PC-9 (cell line): ENCODE results near the gene MSANTD1. TPM values are rescaled to one million over a fixed set of nuclear protein-coding genes. Genes with fewer than 3 reads are reported as not detected.

ENCODE experiments used
- BruUV-seq: library from RNA; stranded (reverse); fragments of 400-500 nt; replicated peaks from 2 replicates; lab custom pipeline; 2021; lab: Mats Ljungman, UMichigan
- CTCF ChIA-PET: fragments of 300-600 bp; sonication (Branson Sonifier 250); formaldehyde crosslinking; loops from one replicate; lab custom pipeline; 2022; ENCODE audit warnings: antibody characterized with exemption; lab: Charles Lee
- POLR2A ChIA-PET: fragments of 300-600 bp; sonication (Branson Sonifier 250); formaldehyde crosslinking; loops from one replicate; lab custom pipeline; 2022; ENCODE audit warnings: antibody characterized with exemption; ENCODE audit not compliant: unreplicated experiment; lab: Charles Lee
- DNase-seq, 2 experiments: peaks; one replicate each; pipeline versions ENCODE4 v3.0.0 to v3.0.0-alpha.2; 2015 to 2022; ENCODE audit warnings: mixed read lengths in 1 of 2
- H2AFZ ChIP-seq: fragments of 200-600 bp; sonication (generic); 2 replicates; pipeline ENCODE4 v1.8.1; 2017; ENCODE audit warnings: antibody characterized with exemption
- H3F3A ChIP-seq: fragments of 200-600 bp; sonication (generic); 2 replicates; pipeline ENCODE4 v1.8.1; 2017; ENCODE audit warnings: antibody characterized with exemption, mild to moderate bottlenecking, low read depth; ENCODE audit not compliant: insufficient read depth
- H3K27ac ChIP-seq: fragments of 200-600 bp; sonication (generic); 2 replicates; pipeline ENCODE4 v1.6.1; 2016; ENCODE audit warnings: mixed run types
- H3K27me3 ChIP-seq: fragments of 200-600 bp; sonication (generic); 2 replicates; pipeline ENCODE4 v1.6.1; 2016; ENCODE audit warnings: low read depth, mixed run types; ENCODE audit not compliant: insufficient read depth
- H3K36me3 ChIP-seq: fragments of 200-600 bp; sonication (generic); 2 replicates; pipeline ENCODE4 v1.6.1; 2016; ENCODE audit warnings: low read depth, mixed run types
- H3K4me1 ChIP-seq: fragments of 200-600 bp; sonication (generic); replicated peaks from 2 replicates; pipeline ENCODE4 v1.6.1; 2016; ENCODE audit warnings: mixed run types; ENCODE audit not compliant: insufficient read depth
- H3K4me2 ChIP-seq: fragments of 200-600 bp; sonication (generic); 2 replicates; pipeline ENCODE4 v1.6.1; 2017; ENCODE audit warnings: mixed run types
- H3K4me3 ChIP-seq: fragments of 200-600 bp; sonication (generic); 2 replicates; pipeline ENCODE4 v1.6.1; 2016; ENCODE audit warnings: mixed run types
- H3K79me2 ChIP-seq: fragments of 200-600 bp; sonication (generic); 2 replicates; pipeline ENCODE4 v1.6.1; 2017; ENCODE audit warnings: low read depth, mixed run types
- H3K9me2 ChIP-seq: fragments of 200-600 bp; sonication (generic); 2 replicates; pipeline ENCODE4 v1.8.1; 2017; ENCODE audit warnings: mild to moderate bottlenecking; ENCODE audit not compliant: insufficient read depth
- H3K9me3 ChIP-seq: fragments of 200-600 bp; sonication (generic); 2 replicates; pipeline ENCODE4 v1.8.1; 2016; ENCODE audit warnings: low read depth; ENCODE audit not compliant: insufficient read depth
- H4K20me1 ChIP-seq: fragments of 200-600 bp; sonication (generic); 2 replicates; pipeline ENCODE4 v1.8.1; 2017; ENCODE audit not compliant: insufficient read depth
- EZH2 ChIP-seq: fragments of 200-600 bp; sonication (generic); IDR thresholded peaks from 2 replicates; pipeline ENCODE4 v1.8.0; 2017; ENCODE audit warnings: antibody characterized with exemption, low read depth
- intact Hi-C: fragments of 100-400 bp; cut with micrococcal nuclease; formaldehyde crosslinking; loops from one replicate; pipeline ENCODE4 v1.10.0; 2022; ENCODE audit not compliant: unreplicated experiment
- total RNA-seq: library from RNA; stranded (reverse); gene quantifications from 2 replicates; pipeline ENCODE4 v1.2.3, GENCODE V29; 2021
- TF ChIP-seq, protein P1 (sequence below): fragments of 200-600 bp; sonication (generic); conservative IDR thresholded peaks from 2 replicates; pipeline ENCODE4 v1.6.1; 2017; ENCODE audit warnings: mixed run types, antibody characterized with exemption, mild to moderate bottlenecking, moderate library complexity

Gene MSANTD1
- total RNA-seq, 1 experiment from 2014 or later: 3.1 TPM

DNA sequence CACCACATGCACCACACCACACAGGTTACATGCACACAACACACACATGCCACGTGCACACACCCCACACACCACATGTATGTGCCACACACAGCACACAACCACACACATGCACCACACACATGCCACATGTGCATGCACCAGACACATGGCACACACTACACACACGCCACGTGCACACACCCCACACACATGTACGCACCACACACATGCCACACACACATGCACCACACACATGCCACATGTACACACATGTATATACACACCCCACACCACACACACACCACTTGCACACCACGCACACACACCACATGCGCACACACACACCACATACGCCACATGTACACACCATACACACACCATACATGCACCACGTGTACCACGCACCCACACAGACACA lies 19.6 kb upstream of the MSANTD1 start:
- Histone ChIP-seq H3K4me3 (no peak overlapping the region), H3K36me3 (no peaks in the 10 kb centered on the region), H3K4me2 (no peak overlapping the region), H3F3A (no peaks in the 10 kb centered on the region), H3K9me3 (no peaks in the 10 kb centered on the region), H3K79me2 (no peaks in the 10 kb centered on the region), H3K4me1 (no peaks in the 10 kb centered on the region), H3K9me2 (no peaks in the 10 kb centered on the region), H3K27ac (no peak overlapping the region), H2AFZ (no peak overlapping the region), H4K20me1 (no peaks in the 10 kb centered on the region), H3K27me3 (no peaks in the 10 kb centered on the region)
- POLR2A ChIA-PET: no interaction called here
- CTCF ChIA-PET: no interaction called here
- BruUV-seq: no TSS peak
- no peak for DNase-seq
- intact Hi-C loops: no loop called here
- TF ChIP-seq, protein P1, sequence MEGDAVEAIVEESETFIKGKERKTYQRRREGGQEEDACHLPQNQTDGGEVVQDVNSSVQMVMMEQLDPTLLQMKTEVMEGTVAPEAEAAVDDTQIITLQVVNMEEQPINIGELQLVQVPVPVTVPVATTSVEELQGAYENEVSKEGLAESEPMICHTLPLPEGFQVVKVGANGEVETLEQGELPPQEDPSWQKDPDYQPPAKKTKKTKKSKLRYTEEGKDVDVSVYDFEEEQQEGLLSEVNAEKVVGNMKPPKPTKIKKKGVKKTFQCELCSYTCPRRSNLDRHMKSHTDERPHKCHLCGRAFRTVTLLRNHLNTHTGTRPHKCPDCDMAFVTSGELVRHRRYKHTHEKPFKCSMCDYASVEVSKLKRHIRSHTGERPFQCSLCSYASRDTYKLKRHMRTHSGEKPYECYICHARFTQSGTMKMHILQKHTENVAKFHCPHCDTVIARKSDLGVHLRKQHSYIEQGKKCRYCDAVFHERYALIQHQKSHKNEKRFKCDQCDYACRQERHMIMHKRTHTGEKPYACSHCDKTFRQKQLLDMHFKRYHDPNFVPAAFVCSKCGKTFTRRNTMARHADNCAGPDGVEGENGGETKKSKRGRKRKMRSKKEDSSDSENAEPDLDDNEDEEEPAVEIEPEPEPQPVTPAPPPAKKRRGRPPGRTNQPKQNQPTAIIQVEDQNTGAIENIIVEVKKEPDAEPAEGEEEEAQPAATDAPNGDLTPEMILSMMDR: no peak
- TF ChIP-seq EZH2: no peak

- Histone ChIP-seq H3K9me2 (no peaks in the 10 kb centered on the region), H3K27ac (no peak overlapping the region), H3F3A (no peaks in the 10 kb centered on the region), H4K20me1 (no peaks in the 10 kb centered on the region), H3K36me3 (no peaks in the 10 kb centered on the region), H3K79me2 (no peaks in the 10 kb centered on the region), H3K4me3 (no peak overlapping the region), H3K4me1 (no peaks in the 10 kb centered on the region), H3K9me3 (no peaks in the 10 kb centered on the region), H3K27me3 (no peaks in the 10 kb centered on the region), H3K4me2 (no peak overlapping the region), H2AFZ (no peak overlapping the region)
- TF ChIP-seq, protein P1: no peak
- TF ChIP-seq EZH2: no peak
- CTCF ChIA-PET: no interaction called here
- intact Hi-C loops: no loop called here
- no peak for DNase-seq
- no TSS peak for BruUV-seq
- POLR2A ChIA-PET: no interaction called here
Observed at GRCh38 chr4:3229964-3230363, 19.0 kb upstream of the MSANTD1 start.

- Histone ChIP-seq H3K4me1 (no peaks in the 10 kb centered on the region), H3K79me2 (no peaks in the 10 kb centered on the region), H3K4me2 (no peak overlapping the region), H2AFZ (no peak overlapping the region), H3K27me3 (no peaks in the 10 kb centered on the region), H3F3A (no peaks in the 10 kb centered on the region), H3K4me3 (no peak overlapping the region), H3K36me3 (no peaks in the 10 kb centered on the region), H4K20me1 (no peaks in the 10 kb centered on the region), H3K9me3 (no peaks in the 10 kb centered on the region), H3K9me2 (no peaks in the 10 kb centered on the region), H3K27ac (no peak overlapping the region)
- DNase-seq: no peak
- intact Hi-C loops: no loop called here
- ChIA-PET CTCF (no interaction called here), POLR2A (no interaction called here)
- TF ChIP-seq, protein P1: no peak
- TF ChIP-seq EZH2: no peak
- BruUV-seq: no TSS peak
Observed at GRCh38 chr4:3231471-3231870, 17.5 kb upstream of the MSANTD1 start.
